GM12892 (cell line): ENCODE results near the gene PLEKHA6.

ENCODE experiments used
- DNase-seq: peaks from one replicate; pipeline ENCODE4 v3.0.0; 2011; ENCODE audit not compliant: insufficient read length
- FAIRE-seq: peaks from 2 replicates; lab custom pipeline; 2011; peaks lifted over from hg19 to GRCh38; lab: Jason Lieb, UNC
- POLR2A ChIP-seq: IDR thresholded peaks from 2 replicates; pipeline ENCODE4 v1.6.1; 2011; ENCODE audit warnings: low read depth, low read length, control low read depth
- POLR2AphosphoS5 ChIP-seq: IDR thresholded peaks from 2 replicates; pipeline ENCODE4 v1.6.1; 2011; ENCODE audit warnings: low read depth, low read length, control low read depth
- TAF1 ChIP-seq: IDR thresholded peaks from 2 replicates; pipeline ENCODE4 v1.6.1; 2011; ENCODE audit warnings: low read depth, mild to moderate bottlenecking, control low read depth, low read length, borderline replicate concordance

PLEKHA6 gene

GRCh38 chr1:204362984-204363334 lies 3.2 kb upstream of the PLEKHA6 start:
- no peak for TF ChIP-seq TAF1
- no peak for TF ChIP-seq POLR2A
- TF ChIP-seq POLR2AphosphoS5: no peak
- DNase-seq (no peak), FAIRE-seq (no peak)

- DNase-seq: no peak
- no peak for TF ChIP-seq POLR2A
- no peak for TF ChIP-seq POLR2AphosphoS5
- TF ChIP-seq TAF1: no peak
- FAIRE-seq: no peak
These were observed 2.1 kb upstream of the PLEKHA6 start for GRCh38 chr1:204361781-204362180.

DNA sequence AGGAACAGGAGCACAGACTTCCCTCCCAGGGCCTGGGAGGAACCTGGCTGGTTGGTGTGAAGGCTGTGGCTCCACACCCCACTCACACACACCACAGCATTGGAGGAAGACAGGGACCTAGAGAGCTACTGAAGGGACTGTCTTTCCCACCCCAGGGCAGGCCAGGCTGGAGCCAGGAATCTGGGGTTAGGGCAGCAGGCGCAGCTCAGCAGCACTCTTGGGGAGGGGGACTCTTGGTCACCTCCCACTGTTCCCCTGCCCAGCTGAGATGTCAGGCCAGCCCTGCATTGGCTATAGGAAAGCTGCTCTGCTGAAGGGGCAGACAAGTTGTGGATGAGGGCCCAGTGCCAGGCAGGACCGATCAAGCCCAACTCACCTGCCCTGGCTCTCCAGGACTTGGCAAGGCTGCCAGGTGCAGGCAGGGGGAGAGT lies 1.6 kb upstream of the PLEKHA6 start:
- FAIRE-seq: no peak
- DNase-seq: no peak
- no peak for TF ChIP-seq TAF1
- TF ChIP-seq POLR2A: no peak
- no peak for TF ChIP-seq POLR2AphosphoS5

GRCh38 chr1:204360314-204360713 lies 585 bp upstream of the PLEKHA6 start:
- TF ChIP-seq TAF1: no peak
- no peak for TF ChIP-seq POLR2A
- no peak for TF ChIP-seq POLR2AphosphoS5
- DNase-seq (no peak), FAIRE-seq (no peak)

DNA sequence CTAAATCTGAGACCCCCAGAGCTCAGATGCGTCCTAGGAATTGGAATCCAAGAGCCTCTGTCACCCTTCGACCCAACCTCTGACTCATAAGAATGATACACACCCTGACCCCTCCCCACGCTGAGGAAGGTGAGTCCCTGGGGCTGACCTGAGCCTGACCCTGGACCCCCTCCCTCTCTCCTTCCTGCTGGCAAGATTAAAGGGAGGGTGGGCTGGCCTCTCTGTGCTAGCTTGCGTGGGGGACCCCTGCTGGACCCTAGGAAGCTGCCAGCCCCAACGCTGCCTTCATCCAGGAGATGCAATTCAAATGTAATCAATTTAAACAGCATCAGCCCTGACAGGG lies 627 bp downstream of the PLEKHA6 start:
- DNase-seq (no peak), FAIRE-seq (no peak)
- TF ChIP-seq POLR2A (no peak), TAF1 (no peak), POLR2AphosphoS5 (no peak)

DNA sequence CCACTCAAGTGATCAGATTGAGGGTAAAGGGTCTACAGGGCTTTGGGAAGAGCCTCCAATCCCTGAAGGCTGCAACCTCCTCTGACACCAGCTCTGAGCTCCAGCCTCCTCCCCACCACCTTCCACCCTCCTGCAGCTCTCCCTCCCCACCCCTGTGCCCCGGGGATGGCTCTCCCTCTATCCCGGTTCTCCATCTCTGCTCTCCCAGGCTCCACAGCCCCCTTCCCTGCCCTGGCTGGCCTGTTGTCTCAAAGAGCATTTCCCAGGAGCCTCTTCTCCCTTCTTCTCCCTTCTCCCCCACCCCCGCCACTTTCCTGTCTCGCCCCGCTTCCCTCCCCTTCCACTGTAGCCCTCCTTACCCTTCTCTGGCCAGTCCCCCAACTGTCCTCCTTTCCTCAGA lies 1.1 kb downstream of the PLEKHA6 start:
- no peak for DNase-seq
- FAIRE-seq: no peak
- TF ChIP-seq POLR2A: no peak
- TF ChIP-seq POLR2AphosphoS5: no peak
- no peak for TF ChIP-seq TAF1

- FAIRE-seq: no peak
- TF ChIP-seq TAF1: no peak
- TF ChIP-seq POLR2A: no peak
- TF ChIP-seq POLR2AphosphoS5: no peak
- DNase-seq: no peak
These were observed 1.9 kb downstream of the PLEKHA6 start for GRCh38 chr1:204357551-204358490.

GRCh38 chr1:204356997-204357396 lies 2.7 kb downstream of the PLEKHA6 start:
- DNase-seq (no peak), FAIRE-seq (no peak)
- TF ChIP-seq TAF1 (no peak), POLR2A (no peak)

- no peak for DNase-seq
- no peak for FAIRE-seq
- TF ChIP-seq TAF1: no peak
These were observed 3.8 kb downstream of the PLEKHA6 start for GRCh38 chr1:204355913-204356312.

- DNase-seq (no peak), FAIRE-seq (no peak)
- TF ChIP-seq TAF1 (no peak), POLR2AphosphoS5 (no peak)
These were observed 5.2 kb downstream of the PLEKHA6 start for GRCh38 chr1:204354579-204354978.

- no peak for DNase-seq
- no peak for TF ChIP-seq TAF1
- TF ChIP-seq POLR2AphosphoS5: no peak
- TF ChIP-seq POLR2A: no peak
- no peak for FAIRE-seq
These were observed 6.4 kb downstream of the PLEKHA6 start for GRCh38 chr1:204353213-204353910.
